Sigmoid colon (tissue), 7 donors: ENCODE measurements around the gene TUBA8. TPM values are rescaled to one million over a fixed set of nuclear protein-coding genes. Genes with fewer than 3 reads are reported as not detected.

ENCODE experiments used
- DNase-seq: peaks from one replicate; pipeline ENCODE4 v3.0.0-alpha.2; 2019
- H3K27ac ChIP-seq, 4 donors: fragments of 200-600 bp; sonication (generic); one replicate each; pipeline ENCODE4 v1.5.1; 2016 to 2019; ENCODE audit warnings: mild to moderate bottlenecking in 1 of 4
- H3K27me3 ChIP-seq, 3 donors: fragments of 200-600 bp; sonication (generic); one replicate each; pipeline ENCODE4 v1.5.1; 2019; ENCODE audit warnings: mild to moderate bottlenecking in 1 of 3
- H3K36me3 ChIP-seq, 4 donors: fragments of 200-600 bp; sonication (generic); one replicate each; pipeline ENCODE4 v1.5.1; 2016 to 2019
- H3K4me1 ChIP-seq, 4 donors: fragments of 200-600 bp; sonication (generic); one replicate each; pipeline ENCODE4 v1.5.1; 2017 to 2019
- H3K4me3 ChIP-seq, 4 donors: fragments of 200-600 bp; sonication (generic); one replicate each; pipeline ENCODE4 v1.5.1; 2017 to 2019; ENCODE audit warnings: mild to moderate bottlenecking in 2 of 4, moderate library complexity in 1 of 4
- H3K9me3 ChIP-seq, 4 donors: fragments of 200-600 bp in 3 of 4; sonication (generic) in 3 of 4; one replicate each; pipeline versions ENCODE4 v1.5.1 to v1.6.1; 2013 to 2019
- CTCF ChIP-seq, 4 experiments: fragments of 450-650 bp in 3 of 4; fragments of 200-600 bp in 1 of 4; IDR thresholded peaks; one replicate each; pipeline ENCODE4 v1.5.1; 2016 to 2019; ENCODE audit warnings: antibody characterized with exemption in 4 of 4, mild to moderate bottlenecking in 3 of 4, moderate library complexity in 2 of 4
- EP300 ChIP-seq, 4 donors: sonication (generic); formaldehyde crosslinking; IDR thresholded peaks; one replicate each; pipeline ENCODE4 v1.6.1; 2017; ENCODE audit warnings: antibody characterized with exemption in 4 of 4
- POLR2A ChIP-seq, 2 donors: fragments of 450-650 bp; IDR thresholded peaks; one replicate each; pipeline ENCODE4 v1.6.1; 2016; ENCODE audit warnings: antibody characterized with exemption in 2 of 2, mild to moderate bottlenecking in 2 of 2, moderate library complexity in 2 of 2
- POLR2AphosphoS5 ChIP-seq, 4 donors: sonication (generic); formaldehyde crosslinking; IDR thresholded peaks; one replicate each; pipeline ENCODE4 v1.6.1; 2017; ENCODE audit warnings: antibody characterized with exemption in 4 of 4
- WGBS, 2 donors: extraction: QIAGEN DNeasy Blood & Tissue Kit; methylation state at CpG; one replicate each; pipeline ENCODE4 v1.1.7; 2013; 5-methylcytosine and 5-hydroxymethylcytosine counted together
- intact Hi-C: fragments of 100-400 bp; cut with DNase I; formaldehyde crosslinking; loops from one replicate; pipeline ENCODE4 v1.15.1; 2023
- polyA plus RNA-seq, 3 donors: library from polyadenylated mRNA; stranded (reverse); fragments of 200-250 nt; gene quantifications; one replicate each; pipeline ENCODE4 v1.2.3, GENCODE V29; 2013
- total RNA-seq, 4 donors: library from RNA; depleted of rRNA; stranded (reverse); fragments of >200 nt; gene quantifications; one replicate each; pipeline ENCODE4 v1.1.0, GENCODE V29; 2016
- donor health status: healthy with polysubstance abuse.
- donor health status: Bipolar disorder and iron deficiency.
- donor health status: healthy.

The TUBA8 gene
- total and polyA plus RNA-seq, 7 donors, result 0.81 to 3.3 (median 1.1) TPM

- peaks cover 0 to 83% (median 53%) of the 10 kb centered on the region in 4 donors for H3K4me1 ChIP-seq
- no peaks in the 10 kb centered on the region for H3K9me3 ChIP-seq
- TF ChIP-seq CTCF (IDR thresholded peaks at IDR 0.05) (no peak), EP300 (IDR thresholded peaks at IDR 0.05) (no peak), POLR2A (IDR thresholded peaks at IDR 0.05) (no peak), POLR2AphosphoS5 (IDR thresholded peaks at IDR 0.05) (no peak)
- H3K27ac ChIP-seq, result peak overlapping the region in 3 of 4 donors; percentile 9 to 95 (median 89)
- no peak for DNase-seq
- H3K4me3 ChIP-seq, result no peak overlapping the region
- H3K36me3 ChIP-seq, result no peaks in the 10 kb centered on the region
- intact Hi-C loops, result no loop called here
- 59 to 86% methylated on average over 9 of the region's 9 CpGs for WGBS, 2 donors
- H3K27me3 ChIP-seq, result no peaks in the 10 kb centered on the region
These were observed 45.4 kb upstream of the TUBA8 start for GRCh38 chr22:18065256-18065655.

- intact Hi-C loops, result no loop called here
- H3K4me1 ChIP-seq, result peaks cover 0 to 76% (median 42%) of the 10 kb centered on the region in 4 donors
- H3K27ac ChIP-seq, result peak overlapping the region; percentile 85 to 95 (median 88)
These were observed 44.3 kb upstream of the TUBA8 start for GRCh38 chr22:18066181-18066859.

GRCh38 chr22:18067121-18067520 lies 43.5 kb upstream of the TUBA8 start:
- intact Hi-C loops, result no loop called here
- Histone ChIP-seq H3K27me3 (no peaks in the 10 kb centered on the region), H3K4me3 (no peak overlapping the region), H3K36me3 (no peaks in the 10 kb centered on the region), H3K9me3 (no peaks in the 10 kb centered on the region), H3K4me1 (peaks cover 0 to 68% (median 36%) of the 10 kb centered on the region in 4 donors), H3K27ac (peak overlapping the region; percentile 85 to 95 (median 88))
- TF ChIP-seq POLR2A (IDR thresholded peaks at IDR 0.05) (no peak), EP300 (IDR thresholded peaks at IDR 0.05) (no peak), CTCF (IDR thresholded peaks at IDR 0.05) (no peak), POLR2AphosphoS5 (IDR thresholded peaks at IDR 0.05) (no peak)
- DNase-seq, result no peak
- 93 to 95% methylated on average over 3 of the region's 3 CpGs for WGBS, 2 donors

More at GRCh38 chr22:18066181-18066859, 44.3 kb upstream of the TUBA8 start:
- TF ChIP-seq POLR2A (IDR thresholded peaks at IDR 0.05) (no peak), POLR2AphosphoS5 (IDR thresholded peaks at IDR 0.05) (no peak), EP300 (IDR thresholded peaks at IDR 0.05) (no peak), CTCF (IDR thresholded peaks at IDR 0.05) (no peak)
- 33 to 34% methylated on average over 12 of the region's 12 CpGs for WGBS, 2 donors
- Histone ChIP-seq H3K9me3 (no peaks in the 10 kb centered on the region), H3K4me3 (no peak overlapping the region), H3K27me3 (no peaks in the 10 kb centered on the region), H3K36me3 (no peaks in the 10 kb centered on the region)
- DNase-seq, result no peak

- peak overlapping the region; percentile 85 to 95 (median 88) for H3K27ac ChIP-seq
These were observed 42.9 kb upstream of the TUBA8 start for GRCh38 chr22:18067548-18068341.

More at GRCh38 chr22:18067548-18068341, 42.9 kb upstream of the TUBA8 start:
- no peak for DNase-seq
- H3K27me3 ChIP-seq, result no peaks in the 10 kb centered on the region
- H3K4me3 ChIP-seq, result peak overlapping the region in 2 of 4 donors; percentile 17 to 19
- no peaks in the 10 kb centered on the region for H3K9me3 ChIP-seq
- 78 to 88% methylated on average over 14 of the region's 14 CpGs for WGBS, 2 donors
- intact Hi-C loops, result no loop called here
- TF ChIP-seq CTCF (IDR thresholded peaks at IDR 0.05), result no peak
- TF ChIP-seq POLR2A (IDR thresholded peaks at IDR 0.05), result no peak
- no peak for TF ChIP-seq POLR2AphosphoS5 (IDR thresholded peaks at IDR 0.05)
- no peak for TF ChIP-seq EP300 (IDR thresholded peaks at IDR 0.05)
- H3K36me3 ChIP-seq, result no peaks in the 10 kb centered on the region
- H3K4me1 ChIP-seq, result peaks cover 0 to 64% (median 36%) of the 10 kb centered on the region in 4 donors
